ENCODE data around the gene IRAK2. TPM values are rescaled to one million over a fixed set of nuclear protein-coding genes. Genes with fewer than 3 reads are reported as not detected.
"Not testable (repeated sequence)": the region's sequence is repeated elsewhere in the genome, so short reads cannot be mapped to it uniquely, and the experiment has no call there.

Gene IRAK2
- total and polyA plus RNA-seq, 2 donors (not counting 1 experiment from before 2014, with no cell fraction given) = 1.5 to 6.6 TPM

- no peak for DNase-seq (ENCODE audit: low read depth in 2 of 2)
- Histone ChIP-seq H3K4me2 (ENCODE audit: extremely low read depth, insufficient read depth, low read length) (no peak overlapping the region), H4K20me1 (ENCODE audit: control insufficient read depth, extremely low read depth, insufficient read depth, low read length) (no peaks in the 10 kb centered on the region), H2AFZ (ENCODE audit: low read length) (no peak overlapping the region), H3K9ac (ENCODE audit: insufficient read depth, low read length) (no peak overlapping the region), H3K27ac (ENCODE audit: insufficient read depth, low read length) (no peak overlapping the region), H3K27me3 (ENCODE audit: control insufficient read depth, insufficient read depth, low read length) (no peaks in the 10 kb centered on the region), H3K79me2 (ENCODE audit: control insufficient read depth, insufficient read depth, low read length) (no peaks in the 10 kb centered on the region), H3K4me3 (replicated peaks in 1 of 4; ENCODE audit: control extremely low read depth in 1 of 4, insufficient read depth in 1 of 4, low read depth in 3 of 4, low read length in 4 of 4) (no peak overlapping the region), H3K36me3 (ENCODE audit: control insufficient read depth, insufficient read depth, low read length) (no peaks in the 10 kb centered on the region), H3K4me1 (ENCODE audit: control insufficient read depth, extremely low read depth, insufficient read depth, low read length) (no peaks in the 10 kb centered on the region), H3K9me3 (ENCODE audit: control insufficient read depth, insufficient read depth, low read depth, low read length) (no peaks in the 10 kb centered on the region)
- TF ChIP-seq, protein P1, sequence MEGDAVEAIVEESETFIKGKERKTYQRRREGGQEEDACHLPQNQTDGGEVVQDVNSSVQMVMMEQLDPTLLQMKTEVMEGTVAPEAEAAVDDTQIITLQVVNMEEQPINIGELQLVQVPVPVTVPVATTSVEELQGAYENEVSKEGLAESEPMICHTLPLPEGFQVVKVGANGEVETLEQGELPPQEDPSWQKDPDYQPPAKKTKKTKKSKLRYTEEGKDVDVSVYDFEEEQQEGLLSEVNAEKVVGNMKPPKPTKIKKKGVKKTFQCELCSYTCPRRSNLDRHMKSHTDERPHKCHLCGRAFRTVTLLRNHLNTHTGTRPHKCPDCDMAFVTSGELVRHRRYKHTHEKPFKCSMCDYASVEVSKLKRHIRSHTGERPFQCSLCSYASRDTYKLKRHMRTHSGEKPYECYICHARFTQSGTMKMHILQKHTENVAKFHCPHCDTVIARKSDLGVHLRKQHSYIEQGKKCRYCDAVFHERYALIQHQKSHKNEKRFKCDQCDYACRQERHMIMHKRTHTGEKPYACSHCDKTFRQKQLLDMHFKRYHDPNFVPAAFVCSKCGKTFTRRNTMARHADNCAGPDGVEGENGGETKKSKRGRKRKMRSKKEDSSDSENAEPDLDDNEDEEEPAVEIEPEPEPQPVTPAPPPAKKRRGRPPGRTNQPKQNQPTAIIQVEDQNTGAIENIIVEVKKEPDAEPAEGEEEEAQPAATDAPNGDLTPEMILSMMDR (conservative IDR thresholded peaks at IDR 0.05 in 1 of 2, IDR thresholded peaks at IDR 0.05 in 1 of 2; ENCODE audit: low read depth in 1 of 2, low read length in 2 of 2) = no peak
- TF ChIP-seq EZH2 (IDR thresholded peaks at IDR 0.05; ENCODE audit: low read length, missing control alignments) = no peak
These were observed 9.1 kb upstream of the IRAK2 start for GRCh38 chr3:10155658-10156057.

DNA sequence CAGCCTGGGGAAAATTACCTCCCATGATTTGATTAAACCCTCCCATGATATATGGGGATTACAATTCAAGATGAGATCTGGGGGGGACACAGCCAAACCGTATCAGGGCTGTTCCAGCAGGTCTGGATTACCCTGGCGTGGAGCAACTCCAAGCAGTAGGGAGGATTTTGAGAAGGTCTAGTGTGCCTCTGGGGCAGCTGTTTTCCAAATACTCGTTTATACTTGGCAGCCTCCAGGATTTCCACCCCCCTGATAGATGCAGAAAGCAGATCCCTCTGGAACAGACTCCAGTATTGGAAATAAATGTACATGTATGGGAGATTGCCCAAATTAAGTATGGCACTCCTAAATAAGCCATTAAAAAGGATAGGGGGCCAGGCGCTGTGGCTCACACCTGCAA is 7.7 kb upstream of the IRAK2 start:
- Histone ChIP-seq H3K36me3 (ENCODE audit: control insufficient read depth, insufficient read depth, low read length) (no peaks in the 10 kb centered on the region), H3K79me2 (ENCODE audit: control insufficient read depth, insufficient read depth, low read length) (no peaks in the 10 kb centered on the region), H2AFZ (ENCODE audit: low read length) (no peak overlapping the region), H3K27ac (ENCODE audit: insufficient read depth, low read length) (no peak overlapping the region), H4K20me1 (ENCODE audit: control insufficient read depth, extremely low read depth, insufficient read depth, low read length) (no peaks in the 10 kb centered on the region), H3K9ac (ENCODE audit: insufficient read depth, low read length) (no peak overlapping the region), H3K9me3 (ENCODE audit: control insufficient read depth, insufficient read depth, low read depth, low read length) (no peaks in the 10 kb centered on the region), H3K4me2 (ENCODE audit: extremely low read depth, insufficient read depth, low read length) (no peak overlapping the region), H3K4me1 (ENCODE audit: control insufficient read depth, extremely low read depth, insufficient read depth, low read length) (no peaks in the 10 kb centered on the region), H3K4me3 (replicated peaks in 1 of 4; ENCODE audit: control extremely low read depth in 1 of 4, insufficient read depth in 1 of 4, low read depth in 3 of 4, low read length in 4 of 4) (no peak overlapping the region), H3K27me3 (ENCODE audit: control insufficient read depth, insufficient read depth, low read length) (no peaks in the 10 kb centered on the region)
- TF ChIP-seq EZH2 (IDR thresholded peaks at IDR 0.05; ENCODE audit: low read length, missing control alignments) = no peak
- TF ChIP-seq, protein P1 (conservative IDR thresholded peaks at IDR 0.05 in 1 of 2, IDR thresholded peaks at IDR 0.05 in 1 of 2; ENCODE audit: low read depth in 1 of 2, low read length in 2 of 2) = no peak
- no peak for DNase-seq (ENCODE audit: low read depth in 2 of 2)

DNA sequence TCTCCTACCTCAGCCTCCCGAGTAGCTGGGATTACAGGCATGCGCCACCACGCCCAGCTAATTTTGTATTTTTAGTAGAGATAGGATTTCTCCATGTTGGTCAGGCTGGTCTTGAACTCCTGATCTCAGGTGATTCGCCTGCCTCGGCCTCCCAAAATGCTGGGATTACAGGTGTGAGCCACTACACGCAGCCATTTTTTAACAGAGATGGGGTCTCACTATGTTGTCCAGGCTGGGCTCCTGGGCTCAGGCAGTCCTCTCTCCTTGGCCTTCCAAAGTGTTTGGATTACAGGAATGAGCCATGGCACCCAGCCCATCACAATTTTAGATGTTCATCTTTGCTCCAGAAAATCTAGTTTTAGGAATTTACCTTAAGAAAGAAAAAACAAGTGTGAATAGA is 6.2 kb upstream of the IRAK2 start:
- H3K27ac ChIP-seq (ENCODE audit: insufficient read depth, low read length); DNase-seq (ENCODE audit: low read depth in 2 of 2); H2AFZ ChIP-seq (ENCODE audit: low read length); H3K9me3 ChIP-seq (ENCODE audit: control insufficient read depth, insufficient read depth, low read depth, low read length); H4K20me1 ChIP-seq (ENCODE audit: control insufficient read depth, extremely low read depth, insufficient read depth, low read length); H3K9ac ChIP-seq (ENCODE audit: insufficient read depth, low read length); H3K79me2 ChIP-seq (ENCODE audit: control insufficient read depth, insufficient read depth, low read length); H3K27me3 ChIP-seq (ENCODE audit: control insufficient read depth, insufficient read depth, low read length); H3K36me3 ChIP-seq (ENCODE audit: control insufficient read depth, insufficient read depth, low read length); H3K4me3 ChIP-seq (replicated peaks in 1 of 4; ENCODE audit: control extremely low read depth in 1 of 4, insufficient read depth in 1 of 4, low read depth in 3 of 4, low read length in 4 of 4); H3K4me2 ChIP-seq (ENCODE audit: extremely low read depth, insufficient read depth, low read length); H3K4me1 ChIP-seq (ENCODE audit: control insufficient read depth, extremely low read depth, insufficient read depth, low read length): not testable (repeated sequence)

All from fibroblast of lung (primary cell).